ENCODE data around the gene GPR78. TPM values are rescaled to one million over a fixed set of nuclear protein-coding genes. Genes with fewer than 3 reads are reported as not detected.

The GPR78 gene
- polyA plus RNA-seq, 1 donor from 2014 or later = not detected

Other genes starting within 250 kb of the GPR78 start
- gene ACOX3, start 139.7 kb upstream of the GPR78 start, polyA plus RNA-seq (ENCODE audit: insufficient read depth, low read depth, low replicate concordance) = 15.2 TPM
- 6.3 TPM for gene TRMT44, start 139.6 kb upstream of the GPR78 start, polyA plus RNA-seq (ENCODE audit: insufficient read depth, low read depth, low replicate concordance)
- 2.9 TPM for gene CPZ, start 12.4 kb downstream of the GPR78 start, polyA plus RNA-seq (ENCODE audit: insufficient read depth, low read depth, low replicate concordance)

Data from brain (organoid and tissue), 1 donor.